Ascending aorta (tissue), 2 donors: Measurements from ENCODE around the gene PLXNA2. TPM values are rescaled to one million over a fixed set of nuclear protein-coding genes. Genes with fewer than 3 reads are reported as not detected.

Source experiments
- DNase-seq, 2 donors: peaks; one replicate each; pipeline ENCODE4 v3.0.0-alpha.2; 2019; ENCODE audit warnings: low spot score in 2 of 2
- H3K27ac ChIP-seq, 2 donors: fragments of 200-600 bp; sonication (generic); one replicate each; pipeline ENCODE4 v1.5.1; 2016 to 2017; ENCODE audit warnings: mild to moderate bottlenecking in 1 of 2
- H3K27me3 ChIP-seq: fragments of 200-600 bp; sonication (generic); one replicate; pipeline ENCODE4 v1.5.1; 2017
- H3K36me3 ChIP-seq, 2 donors: fragments of 200-600 bp; sonication (generic); one replicate each; pipeline ENCODE4 v1.5.1; 2016
- H3K4me1 ChIP-seq, 2 donors: fragments of 200-600 bp; sonication (generic); one replicate each; pipeline ENCODE4 v1.5.1; 2016 to 2017; ENCODE audit warnings: mild to moderate bottlenecking in 1 of 2
- H3K4me3 ChIP-seq, 2 donors: fragments of 200-600 bp; sonication (generic); one replicate each; pipeline ENCODE4 v1.5.1; 2016 to 2017; ENCODE audit warnings: mild to moderate bottlenecking in 1 of 2
- H3K9me3 ChIP-seq, 2 donors: fragments of 200-600 bp; sonication (generic); one replicate each; pipeline ENCODE4 v1.5.1; 2016
- CTCF ChIP-seq, 3 experiments: fragments of 200-600 bp in 2 of 3; fragments of 450-650 bp in 1 of 3; sonication (generic) in 2 of 3; IDR thresholded peaks; one replicate each; pipeline ENCODE4 v1.5.1; 2016 to 2019; ENCODE audit warnings: antibody characterized with exemption in 3 of 3, mild to moderate bottlenecking in 1 of 3, moderate library complexity in 1 of 3
- intact Hi-C: fragments of 100-400 bp; cut with DNase I; formaldehyde crosslinking; loops from one replicate; pipeline ENCODE4 v1.15.1; 2023
- total RNA-seq: library from RNA; depleted of rRNA; stranded (reverse); fragments of >200 nt; gene quantifications from one replicate; pipeline ENCODE4 v1.1.0, GENCODE V29; 2016

PLXNA2 gene
- total RNA-seq, 1 donor from 2014 or later, result 33.0 TPM

DNA sequence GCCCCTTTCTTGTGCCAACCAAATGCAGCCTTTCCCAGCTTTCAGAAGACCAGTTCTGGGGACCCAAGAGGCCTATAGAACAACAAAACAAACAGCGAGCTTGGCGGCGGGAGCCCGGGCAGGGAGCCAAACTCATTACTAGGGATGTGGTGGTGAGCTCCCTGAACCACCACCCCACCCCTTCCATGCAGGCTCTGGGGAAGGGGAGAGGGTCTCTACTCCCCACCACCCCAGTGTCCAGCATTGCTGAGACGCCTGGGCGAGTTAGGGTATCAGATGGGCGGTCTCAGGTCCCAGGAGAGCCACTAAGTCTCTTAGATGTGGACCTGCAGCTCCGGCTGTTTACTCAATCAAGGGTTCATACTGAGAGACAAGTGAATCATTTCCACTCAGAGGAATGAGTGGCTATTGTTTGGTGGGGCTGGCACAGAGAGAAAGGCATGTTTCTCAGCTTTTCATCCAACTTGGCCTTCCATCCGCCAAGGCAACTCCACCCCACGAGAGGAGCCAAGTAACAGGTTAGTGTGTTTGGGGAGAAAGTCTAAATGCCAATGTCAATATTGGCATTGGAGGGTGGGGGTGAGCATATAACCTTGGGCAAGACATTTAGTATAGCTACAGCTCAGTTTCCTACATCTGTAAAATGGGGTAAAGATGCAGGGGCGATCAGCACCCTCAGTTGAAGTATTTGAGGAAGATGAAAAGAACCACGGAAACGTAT lies 40.9 kb downstream of the PLXNA2 start:
- no peaks in the 10 kb centered on the region for H3K9me3 ChIP-seq
- no peaks in the 10 kb centered on the region for H3K27me3 ChIP-seq
- intact Hi-C loops, result loop anchor here (1.0 to 10.0 kb wide), 3 partner anchors 19 to 1148 kb away; partner anchors contain the start of genes PFKFB2 and YOD1
- peak in 1 of 2 donors; percentile 82 for DNase-seq
- peak overlapping the region in 1 of 2 donors; percentile 33 for H3K4me3 ChIP-seq
- H3K27ac ChIP-seq, result peak overlapping the region; percentile 85 to 92
- no peak for TF ChIP-seq CTCF (IDR thresholded peaks at IDR 0.05)
- peaks cover 36 to 63% of the 10 kb centered on the region in 2 donors for H3K4me1 ChIP-seq
- peaks cover 0 to 3% of the 10 kb centered on the region in 2 donors for H3K36me3 ChIP-seq

DNA sequence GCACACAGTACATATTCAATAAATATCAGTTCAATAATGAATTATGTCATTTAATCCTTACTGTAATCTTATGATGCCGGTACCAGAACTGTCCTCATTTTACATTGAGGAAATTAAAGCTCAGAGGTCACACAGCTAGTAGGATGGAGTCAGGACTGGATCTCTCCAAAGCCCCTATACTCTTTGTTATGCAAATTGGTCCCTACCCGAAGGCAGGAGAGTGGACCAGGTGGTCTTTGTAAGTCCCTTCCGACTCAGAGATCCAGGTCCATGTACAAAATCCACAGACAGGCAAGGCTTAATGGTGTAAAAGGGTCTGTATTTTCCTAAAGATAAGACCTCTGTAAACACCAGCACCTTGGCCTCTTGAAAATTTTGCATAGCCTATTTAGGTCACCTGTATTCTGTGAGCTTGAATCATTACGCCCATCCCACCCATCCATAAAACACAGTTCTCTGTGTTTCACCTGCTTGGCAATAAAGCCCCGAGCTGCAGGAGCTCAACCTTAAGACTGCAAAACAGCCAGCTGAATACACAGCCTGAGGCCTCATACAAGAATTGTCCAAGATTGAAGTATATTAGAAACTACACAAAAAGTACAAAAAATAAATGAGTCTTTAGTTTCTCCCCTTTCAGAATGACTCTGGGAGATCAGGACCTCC lies 41.7 kb downstream of the PLXNA2 start:
- Histone ChIP-seq H3K4me3 (peak overlapping the region in 1 of 2 donors; percentile 33), H3K27ac (peak overlapping the region; percentile 85 to 92), H3K4me1 (peaks cover 30 to 55% of the 10 kb centered on the region in 2 donors), H3K27me3 (no peaks in the 10 kb centered on the region), H3K36me3 (peaks cover 0 to 9% of the 10 kb centered on the region in 2 donors), H3K9me3 (no peaks in the 10 kb centered on the region)
- TF ChIP-seq CTCF (IDR thresholded peaks at IDR 0.05), result no peak
- DNase-seq, result no peak
- intact Hi-C loops, result loop anchor here (10.0 kb wide), 1 partner anchor 1148 kb away; the partner anchor contains the start of genes PFKFB2 and YOD1

- intact Hi-C loops, result loop anchor here (10.0 kb wide), 1 partner anchor 1146 kb away; the partner anchor contains the start of genes PFKFB2 and YOD1
- Histone ChIP-seq H3K36me3 (peaks cover 0 to 9% of the 10 kb centered on the region in 2 donors), H3K27ac (peak overlapping the region; percentile 54 to 92), H3K4me3 (no peak overlapping the region), H3K4me1 (peaks cover 27 to 44% of the 10 kb centered on the region in 2 donors), H3K9me3 (no peaks in the 10 kb centered on the region), H3K27me3 (no peaks in the 10 kb centered on the region)
- TF ChIP-seq CTCF (IDR thresholded peaks at IDR 0.05), result no peak
- DNase-seq, result peak in 1 of 2 donors; percentile 81
Observed at GRCh38 chr1:208201229-208201628, 43.0 kb downstream of the PLXNA2 start.

DNA sequence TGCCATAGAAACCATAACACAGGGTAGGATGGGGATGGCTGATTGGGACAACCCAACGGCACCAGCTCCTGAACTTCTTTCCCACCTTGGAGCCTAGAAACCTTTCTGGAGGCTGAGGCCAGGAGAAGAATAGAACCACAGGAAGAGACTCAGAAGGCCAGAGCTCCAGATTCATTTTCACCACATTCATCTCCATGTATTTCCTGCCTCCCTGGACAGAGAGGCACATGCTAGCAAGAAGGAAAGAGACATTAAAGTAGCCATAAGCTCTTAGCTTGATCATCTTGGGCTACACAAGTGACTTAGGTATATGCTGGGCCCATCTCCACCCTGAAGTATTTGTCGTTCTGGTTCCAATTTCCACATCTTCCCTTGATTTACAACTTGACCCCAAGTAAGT lies 44.1 kb downstream of the PLXNA2 start:
- no peak for DNase-seq
- intact Hi-C loops, result loop anchor here (10.0 kb wide), 1 partner anchor 1145 kb away; the partner anchor contains the start of genes PFKFB2 and YOD1
- no peaks in the 10 kb centered on the region for H3K9me3 ChIP-seq
- peaks cover 0 to 9% of the 10 kb centered on the region in 2 donors for H3K36me3 ChIP-seq
- no peaks in the 10 kb centered on the region for H3K27me3 ChIP-seq
- no peak overlapping the region for H3K4me3 ChIP-seq
- H3K27ac ChIP-seq, result no peak overlapping the region
- no peak for TF ChIP-seq CTCF (IDR thresholded peaks at IDR 0.05)
- H3K4me1 ChIP-seq, result peaks cover 27 to 38% of the 10 kb centered on the region in 2 donors

DNA sequence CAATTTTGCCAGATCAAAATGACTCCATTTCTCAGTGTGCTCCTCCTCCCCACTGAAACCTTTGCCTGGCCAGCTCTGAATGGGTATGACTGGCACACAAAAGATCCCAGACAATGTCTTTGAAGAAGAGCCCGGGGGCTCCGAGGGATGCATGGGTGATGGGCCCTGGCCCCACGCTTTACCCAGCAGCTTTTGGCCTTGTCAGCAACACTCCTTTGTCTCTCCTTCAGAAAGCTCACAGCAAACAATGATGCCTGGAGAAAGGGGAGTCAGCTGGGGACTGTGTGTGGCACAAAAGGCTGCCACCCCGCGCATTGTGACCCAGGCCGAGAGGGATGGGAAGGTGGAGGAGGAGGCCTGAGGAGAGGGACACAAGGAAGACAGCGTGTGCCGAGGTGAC lies 45.9 kb downstream of the PLXNA2 start:
- DNase-seq, result no peak
- intact Hi-C loops, result no loop called here
- H3K4me1 ChIP-seq, result peaks cover 18 to 19% of the 10 kb centered on the region in 2 donors
- peaks cover 0 to 13% of the 10 kb centered on the region in 2 donors for H3K36me3 ChIP-seq
- no peak overlapping the region for H3K27ac ChIP-seq
- H3K4me3 ChIP-seq, result no peak overlapping the region
- TF ChIP-seq CTCF (IDR thresholded peaks at IDR 0.05), result no peak
- H3K27me3 ChIP-seq, result no peaks in the 10 kb centered on the region
- H3K9me3 ChIP-seq, result no peaks in the 10 kb centered on the region
